OCI-LY7 (cell line): ENCODE results near the gene ZXDC.

Experiments used
- EZH2phosphoT487 ChIP-seq: fragments of 200-600 bp; sonication (generic); IDR thresholded peaks from 2 replicates; pipeline ENCODE4 v1.6.1; 2018; ENCODE audit warnings: low read depth, borderline replicate concordance, mild to moderate bottlenecking, mixed run types, antibody characterized with exemption, low read length, moderate library complexity, mixed read lengths
- TF ChIP-seq, protein P1 (sequence below): fragments of 200-600 bp; sonication (generic); conservative IDR thresholded peaks from 2 replicates; pipeline ENCODE4 v1.5.1; 2014; ENCODE audit warnings: mild to moderate bottlenecking, antibody characterized with exemption, low read length, moderate library complexity, mixed read lengths

DNA sequence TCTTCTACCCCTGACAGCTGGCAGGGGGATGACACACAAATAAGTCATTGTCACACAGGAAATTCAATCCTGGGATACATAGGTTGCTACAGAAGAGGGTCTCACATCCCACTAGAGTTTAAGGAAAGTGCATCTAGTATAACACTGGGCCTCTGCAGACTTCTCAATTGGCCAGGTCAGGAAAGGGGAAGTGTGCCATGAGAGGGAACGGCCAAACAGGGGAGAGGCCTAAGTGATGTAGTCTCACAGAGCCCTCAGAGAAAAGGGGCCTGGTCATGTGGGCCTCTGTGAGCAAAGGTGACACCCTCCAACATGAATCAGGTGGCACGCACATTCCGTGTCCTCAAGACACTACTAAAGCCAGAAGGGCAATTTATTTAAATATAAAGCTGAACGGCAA lies 11.2 kb downstream of the ZXDC start:
- TF ChIP-seq, protein P1, sequence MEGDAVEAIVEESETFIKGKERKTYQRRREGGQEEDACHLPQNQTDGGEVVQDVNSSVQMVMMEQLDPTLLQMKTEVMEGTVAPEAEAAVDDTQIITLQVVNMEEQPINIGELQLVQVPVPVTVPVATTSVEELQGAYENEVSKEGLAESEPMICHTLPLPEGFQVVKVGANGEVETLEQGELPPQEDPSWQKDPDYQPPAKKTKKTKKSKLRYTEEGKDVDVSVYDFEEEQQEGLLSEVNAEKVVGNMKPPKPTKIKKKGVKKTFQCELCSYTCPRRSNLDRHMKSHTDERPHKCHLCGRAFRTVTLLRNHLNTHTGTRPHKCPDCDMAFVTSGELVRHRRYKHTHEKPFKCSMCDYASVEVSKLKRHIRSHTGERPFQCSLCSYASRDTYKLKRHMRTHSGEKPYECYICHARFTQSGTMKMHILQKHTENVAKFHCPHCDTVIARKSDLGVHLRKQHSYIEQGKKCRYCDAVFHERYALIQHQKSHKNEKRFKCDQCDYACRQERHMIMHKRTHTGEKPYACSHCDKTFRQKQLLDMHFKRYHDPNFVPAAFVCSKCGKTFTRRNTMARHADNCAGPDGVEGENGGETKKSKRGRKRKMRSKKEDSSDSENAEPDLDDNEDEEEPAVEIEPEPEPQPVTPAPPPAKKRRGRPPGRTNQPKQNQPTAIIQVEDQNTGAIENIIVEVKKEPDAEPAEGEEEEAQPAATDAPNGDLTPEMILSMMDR: no peak
- TF ChIP-seq EZH2phosphoT487: no peak
